K562 (cell line): Measurements from ENCODE around the gene TSPAN1. TPM values are rescaled to one million over a fixed set of nuclear protein-coding genes. Genes with fewer than 3 reads are reported as not detected.

ENCODE experiments used
- ARID1B ChIP-seq: fragments of 450-650 bp; IDR thresholded peaks from 2 replicates; pipeline ENCODE4 v1.6.1; 2016; ENCODE audit warnings: antibody characterized with exemption, mild to moderate bottlenecking, inconsistent platforms
- CBX1 ChIP-seq: sonication (generic); IDR thresholded peaks from 2 replicates; pipeline ENCODE4 v1.6.1; 2016; ENCODE audit warnings: antibody characterized with exemption, low read depth, mild to moderate bottlenecking
- CBX5 ChIP-seq: IDR thresholded peaks from 2 replicates; pipeline ENCODE4 v1.6.1; 2014; ENCODE audit warnings: low read depth, borderline replicate concordance
- ETV5 ChIP-seq: sonication (generic); formaldehyde crosslinking; IDR thresholded peaks from 2 replicates; pipeline ENCODE4 v1.4.0; 2020; ENCODE audit warnings: low read depth, mild to moderate bottlenecking, missing genetic modification reagents
- FOXA1 ChIP-seq: fragments of 450-650 bp; IDR thresholded peaks from 2 replicates; pipeline ENCODE4 v1.6.1; 2016; ENCODE audit warnings: mild to moderate bottlenecking, borderline replicate concordance
- FOXM1 ChIP-seq, 2 experiments: fragments of 450-650 bp in 1 of 2; sonication (generic) in 1 of 2; formaldehyde crosslinking in 1 of 2; IDR thresholded peaks; 2 replicates each; pipeline versions ENCODE4 v1.6.1 to v1.9.0; 2017 to 2022; ENCODE audit warnings: low read depth in 2 of 2, mild to moderate bottlenecking in 2 of 2, missing genetic modification reagents in 1 of 2, moderate library complexity in 1 of 2
- GABPB2 ChIP-seq: fragments of 250-450 bp; sonication (Bioruptor Pico); conservative IDR thresholded peaks from 2 replicates; pipeline ENCODE4 v1.5.1; 2021; ENCODE audit warnings: mild to moderate bottlenecking
- MTF1 ChIP-seq: fragments of 250-450 bp; sonication (Bioruptor Pico); IDR thresholded peaks from 2 replicates; pipeline ENCODE4 v1.9.0; 2021; ENCODE audit warnings: moderate library complexity, mild to moderate bottlenecking, inconsistent platforms, borderline replicate concordance
- PRPF4 ChIP-seq: fragments of 200-400 bp; formaldehyde crosslinking; IDR thresholded peaks from one replicate; pipeline ENCODE4 v1.6.1; 2017; ENCODE audit warnings: low read length, low read depth, mild to moderate bottlenecking; ENCODE audit not compliant: insufficient read depth, poor library complexity, severe bottlenecking
- RBM14 ChIP-seq: fragments of 200-400 bp; formaldehyde crosslinking; IDR thresholded peaks from 2 replicates; pipeline ENCODE4 v1.6.1; 2018; ENCODE audit warnings: low read depth, mild to moderate bottlenecking, low read length, moderate library complexity, borderline replicate concordance; ENCODE audit not compliant: insufficient read depth
- SNIP1 ChIP-seq: fragments of 450-650 bp; IDR thresholded peaks from 2 replicates; pipeline ENCODE4 v1.7.1; 2017; ENCODE audit warnings: low read depth, mild to moderate bottlenecking
- SRSF9 ChIP-seq: fragments of 200-400 bp; formaldehyde crosslinking; IDR thresholded peaks from 2 replicates; pipeline ENCODE4 v1.6.1; 2017; ENCODE audit warnings: low read depth, low read length, borderline replicate concordance
- polyA plus RNA-seq, 8 experiments: library from polyadenylated mRNA; depleted of rRNA in 4 of 8; stranded (reverse) in 5 of 8; unstranded in 3 of 8; fragments of >200 nt; fragmentation: Nextera tagmentation in 2 of 8; fragmentation: Illumina TruSeq in 1 of 8; extraction: Ambion mirVana in 2 of 8; extraction: Trizol in 1 of 8; gene quantifications; 2 replicates each; pipeline versions ENCODE4 v1.2.1 to v1.2.3, GENCODE V29; 2011 to 2014; ENCODE audit warnings: inconsistent platforms in 1 of 8, missing spikeins in 1 of 8
- total RNA-seq, 7 experiments: library from RNA; depleted of rRNA in 6 of 7; stranded (reverse); fragments of >200 nt in 6 of 7; fragmentation: Illumina TruSeq in 2 of 7; extraction: Trizol in 2 of 7; gene quantifications; 2 replicates each; pipeline versions ENCODE4 v1.2.1 to v1.2.3, GENCODE V29; 2011 to 2021; ENCODE audit warnings: low replicate concordance in 1 of 7
- TF ChIP-seq, protein P1 (sequence below), 2 experiments: fragments of 450-650 bp in 1 of 2; sonication (generic) in 1 of 2; formaldehyde crosslinking in 1 of 2; IDR thresholded peaks; 2 replicates each; pipeline versions ENCODE4 v1.7.1 to v1.9.0; 2016 to 2022; ENCODE audit warnings: inconsistent platforms in 1 of 2, mild to moderate bottlenecking in 1 of 2, missing genetic modification reagents in 1 of 2
- TF ChIP-seq, protein P2 (sequence below): fragments of 450-650 bp; formaldehyde crosslinking; IDR thresholded peaks from 2 replicates; pipeline ENCODE4 v1.4.0; 2020; ENCODE audit warnings: mild to moderate bottlenecking, moderate library complexity
- TF ChIP-seq, protein P3 (sequence below), 2 experiments: fragments of 250-450 bp in 1 of 2; fragments of 450-650 bp in 1 of 2; sonication (Bioruptor Pico) in 1 of 2; IDR thresholded peaks; 2 replicates each; pipeline versions ENCODE4 v1.6.1 to v1.8.0; 2016 to 2021; ENCODE audit warnings: mild to moderate bottlenecking in 2 of 2, moderate library complexity in 2 of 2, missing compliant biosample characterization in 1 of 2, missing genetic modification characterization in 1 of 2

Gene TSPAN1
- total and polyA plus RNA-seq, 9 of the 15 experiments (the other 6 are each of a cell fraction or from before 2014, with no cell fraction given): 0.58 TPM; not detected in 8

DNA sequence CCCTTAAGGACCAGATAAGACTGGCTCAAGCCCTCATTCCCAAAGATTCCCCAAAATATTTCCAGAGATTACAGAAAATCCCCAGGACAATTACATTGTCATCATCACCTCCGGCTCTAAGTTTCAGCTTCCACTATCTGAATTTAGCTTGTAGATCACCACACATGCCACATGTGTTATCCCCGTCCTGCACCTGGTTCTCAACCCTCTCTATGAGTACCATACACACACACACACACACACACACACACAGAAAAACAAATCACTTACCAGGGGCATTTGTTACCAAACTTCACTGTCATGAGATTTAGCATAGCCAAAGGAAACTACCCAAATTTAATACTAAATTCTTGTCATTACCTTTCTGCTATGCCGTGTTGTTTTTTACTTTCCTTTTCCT lies 15.4 kb upstream of the TSPAN1 start (continued):
- TF ChIP-seq, protein P1, sequence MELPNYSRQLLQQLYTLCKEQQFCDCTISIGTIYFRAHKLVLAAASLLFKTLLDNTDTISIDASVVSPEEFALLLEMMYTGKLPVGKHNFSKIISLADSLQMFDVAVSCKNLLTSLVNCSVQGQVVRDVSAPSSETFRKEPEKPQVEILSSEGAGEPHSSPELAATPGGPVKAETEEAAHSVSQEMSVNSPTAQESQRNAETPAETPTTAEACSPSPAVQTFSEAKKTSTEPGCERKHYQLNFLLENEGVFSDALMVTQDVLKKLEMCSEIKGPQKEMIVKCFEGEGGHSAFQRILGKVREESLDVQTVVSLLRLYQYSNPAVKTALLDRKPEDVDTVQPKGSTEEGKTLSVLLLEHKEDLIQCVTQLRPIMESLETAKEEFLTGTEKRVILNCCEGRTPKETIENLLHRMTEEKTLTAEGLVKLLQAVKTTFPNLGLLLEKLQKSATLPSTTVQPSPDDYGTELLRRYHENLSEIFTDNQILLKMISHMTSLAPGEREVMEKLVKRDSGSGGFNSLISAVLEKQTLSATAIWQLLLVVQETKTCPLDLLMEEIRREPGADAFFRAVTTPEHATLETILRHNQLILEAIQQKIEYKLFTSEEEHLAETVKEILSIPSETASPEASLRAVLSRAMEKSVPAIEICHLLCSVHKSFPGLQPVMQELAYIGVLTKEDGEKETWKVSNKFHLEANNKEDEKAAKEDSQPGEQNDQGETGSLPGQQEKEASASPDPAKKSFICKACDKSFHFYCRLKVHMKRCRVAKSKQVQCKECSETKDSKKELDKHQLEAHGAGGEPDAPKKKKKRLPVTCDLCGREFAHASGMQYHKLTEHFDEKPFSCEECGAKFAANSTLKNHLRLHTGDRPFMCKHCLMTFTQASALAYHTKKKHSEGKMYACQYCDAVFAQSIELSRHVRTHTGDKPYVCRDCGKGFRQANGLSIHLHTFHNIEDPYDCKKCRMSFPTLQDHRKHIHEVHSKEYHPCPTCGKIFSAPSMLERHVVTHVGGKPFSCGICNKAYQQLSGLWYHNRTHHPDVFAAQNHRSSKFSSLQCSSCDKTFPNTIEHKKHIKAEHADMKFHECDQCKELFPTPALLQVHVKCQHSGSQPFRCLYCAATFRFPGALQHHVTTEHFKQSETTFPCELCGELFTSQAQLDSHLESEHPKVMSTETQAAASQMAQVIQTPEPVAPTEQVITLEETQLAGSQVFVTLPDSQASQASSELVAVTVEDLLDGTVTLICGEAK (IDR thresholded peaks at IDR 0.05): 0 out of 2 replicates have a peak, but pooled peaks have one; percentile 37
- TF ChIP-seq, protein P1 (CRISPR knock-in tag; IDR thresholded peaks at IDR 0.05): no peak
- TF ChIP-seq FOXM1 (IDR thresholded peaks at IDR 0.05; ENCODE audit: low read depth) (no peak), FOXM1 (CRISPR knock-in tag; IDR thresholded peaks at IDR 0.05; ENCODE audit: low read depth) (no peak), ARID1B (peak; percentile 88), CBX1 (no peak), SRSF9 (no peak), MTF1 (CRISPR knock-in tag) (no peak), ETV5 (CRISPR knock-in tag) (no peak), RBM14 (no peak), CBX5 (no peak), SNIP1 (no peak), PRPF4 (no peak), FOXA1 (no peak), GABPB2 (CRISPR knock-in tag) (no peak)
- TF ChIP-seq, protein P2, sequence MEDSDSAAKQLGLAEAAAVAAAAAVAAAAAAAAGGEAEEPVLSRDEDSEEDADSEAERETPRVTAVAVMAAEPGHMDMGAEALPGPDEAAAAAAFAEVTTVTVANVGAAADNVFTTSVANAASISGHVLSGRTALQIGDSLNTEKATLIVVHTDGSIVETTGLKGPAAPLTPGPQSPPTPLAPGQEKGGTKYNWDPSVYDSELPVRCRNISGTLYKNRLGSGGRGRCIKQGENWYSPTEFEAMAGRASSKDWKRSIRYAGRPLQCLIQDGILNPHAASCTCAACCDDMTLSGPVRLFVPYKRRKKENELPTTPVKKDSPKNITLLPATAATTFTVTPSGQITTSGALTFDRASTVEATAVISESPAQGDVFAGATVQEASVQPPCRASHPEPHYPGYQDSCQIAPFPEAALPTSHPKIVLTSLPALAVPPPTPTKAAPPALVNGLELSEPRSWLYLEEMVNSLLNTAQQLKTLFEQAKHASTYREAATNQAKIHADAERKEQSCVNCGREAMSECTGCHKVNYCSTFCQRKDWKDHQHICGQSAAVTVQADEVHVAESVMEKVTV (CRISPR knock-in tag): no peak
- TF ChIP-seq, protein P3, sequence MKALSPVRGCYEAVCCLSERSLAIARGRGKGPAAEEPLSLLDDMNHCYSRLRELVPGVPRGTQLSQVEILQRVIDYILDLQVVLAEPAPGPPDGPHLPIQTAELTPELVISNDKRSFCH (CRISPR knock-in tag; IDR thresholded peaks at IDR 0.05): no peak
- TF ChIP-seq, protein P3 (tag; IDR thresholded peaks at IDR 0.05): no peak
